HG02840 (cell line): ENCODE measurements around the gene KAT7.

Source experiments
- ATAC-seq: cut with Tn5 transposase; IDR thresholded peaks from one replicate; pipeline ENCODE4 v1.9.1; 2021; ENCODE audit warnings: mild to moderate bottlenecking, moderate library complexity, moderate number of reproducible peaks; ENCODE audit not compliant: unreplicated experiment, low FRiP score

Gene KAT7

DNA sequence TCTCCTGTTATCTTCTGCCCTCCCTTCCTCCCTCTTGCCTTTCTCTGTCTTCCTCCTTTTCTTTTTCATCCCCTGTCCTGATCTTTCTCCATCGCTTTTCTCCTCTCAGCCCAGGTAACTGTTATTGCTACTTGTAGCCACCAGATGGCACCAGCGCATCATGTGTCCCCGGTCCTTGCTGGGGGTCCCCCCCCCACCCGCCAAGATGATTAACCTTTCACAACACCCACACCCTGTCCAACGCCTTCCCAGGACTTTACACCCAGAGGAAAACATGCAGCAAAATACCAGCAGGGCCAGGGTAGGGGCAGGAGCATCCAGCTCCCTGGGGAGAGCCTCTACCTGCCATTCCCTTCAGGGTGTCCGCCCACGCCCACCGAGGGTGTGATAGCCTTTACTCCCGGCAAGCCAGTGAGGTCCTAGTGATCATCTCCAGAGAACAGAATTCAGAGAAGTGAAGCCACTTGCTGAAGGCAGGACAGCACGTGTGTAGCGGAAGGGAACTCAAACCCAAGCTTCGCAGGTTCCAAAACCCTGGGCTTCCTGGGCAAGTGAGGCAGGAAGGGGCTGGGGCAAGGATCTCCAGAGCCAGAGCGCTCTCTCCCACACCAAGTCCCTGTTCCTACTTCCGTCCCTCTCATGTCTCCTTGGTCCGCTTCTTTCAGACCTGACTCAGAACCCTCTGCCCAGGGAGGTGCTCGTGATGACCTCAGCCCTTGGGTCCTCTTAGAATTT, 72.8 kb downstream of the KAT7 start:
- no peak for ATAC-seq

DNA sequence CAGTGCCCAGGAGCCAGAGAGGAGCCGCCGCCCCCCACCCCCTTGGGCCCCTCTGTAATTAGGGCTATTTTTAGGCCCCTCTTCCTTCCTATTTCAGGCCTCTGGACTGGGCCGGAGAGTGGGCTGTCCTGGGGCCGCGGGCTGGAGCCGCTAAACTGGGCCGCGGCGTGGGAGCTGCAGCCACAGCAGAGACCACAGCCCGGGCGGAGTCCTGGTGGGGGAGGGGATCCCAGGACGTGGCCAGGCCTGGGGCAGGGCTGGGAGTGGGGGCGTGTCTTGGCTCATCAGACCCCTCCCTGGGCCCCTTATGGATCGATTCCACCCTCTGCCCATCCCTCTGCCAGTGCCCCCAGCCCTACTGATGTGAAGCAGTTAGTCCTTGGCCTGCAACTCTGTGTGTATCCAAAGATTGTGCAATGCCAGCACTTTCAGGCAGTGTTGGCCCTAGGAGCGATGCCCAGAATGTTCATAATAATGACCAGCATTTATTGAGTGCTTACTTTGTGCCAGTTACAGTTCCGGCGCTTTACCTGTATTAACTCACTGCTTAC, 74.4 kb downstream of the KAT7 start:
- ATAC-seq = no peak

DNA sequence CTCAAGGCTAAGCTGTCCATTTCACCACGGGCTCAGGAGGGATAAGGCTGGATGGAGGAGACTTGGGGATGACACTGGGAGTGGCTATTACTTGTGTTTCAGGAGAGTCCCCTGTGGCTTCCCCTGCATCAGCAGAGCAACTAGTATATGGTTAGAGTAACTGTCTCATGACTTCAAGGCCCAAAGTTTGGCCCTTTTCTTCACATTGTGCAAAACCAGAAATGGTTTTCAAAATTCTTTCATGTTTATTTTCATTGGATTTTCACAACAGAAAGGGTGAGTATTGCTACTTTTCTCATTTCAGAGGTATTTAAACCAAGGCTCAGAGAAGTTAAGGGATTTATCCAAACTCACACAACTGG, 77.5 kb downstream of the KAT7 start:
- no peak for ATAC-seq

DNA sequence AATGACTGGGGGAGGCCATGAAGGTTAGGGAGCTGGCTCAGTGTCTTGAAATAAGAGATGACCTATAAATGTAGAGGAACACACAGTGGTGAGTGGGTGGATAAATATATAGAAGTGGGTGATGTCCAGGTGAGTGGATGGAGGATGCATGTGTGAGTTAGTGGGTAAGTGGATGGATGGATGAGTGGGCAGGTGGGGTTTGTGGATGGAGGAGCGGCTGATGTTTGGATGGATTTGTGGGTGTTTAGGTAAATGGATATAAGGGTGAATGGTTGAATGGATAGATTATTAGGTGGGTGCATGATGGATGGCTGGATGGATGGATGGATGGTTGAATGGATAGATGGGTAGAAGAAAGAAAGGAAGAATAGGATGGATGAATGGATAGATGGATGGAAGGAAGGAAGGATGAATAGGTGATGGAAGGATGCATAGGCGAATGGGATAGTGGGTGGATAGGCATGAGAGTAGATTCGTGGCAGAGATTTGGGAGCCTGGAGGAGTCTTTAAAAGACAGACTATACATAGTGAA, 78.5 kb downstream of the KAT7 start:
- ATAC-seq = no peak

DNA sequence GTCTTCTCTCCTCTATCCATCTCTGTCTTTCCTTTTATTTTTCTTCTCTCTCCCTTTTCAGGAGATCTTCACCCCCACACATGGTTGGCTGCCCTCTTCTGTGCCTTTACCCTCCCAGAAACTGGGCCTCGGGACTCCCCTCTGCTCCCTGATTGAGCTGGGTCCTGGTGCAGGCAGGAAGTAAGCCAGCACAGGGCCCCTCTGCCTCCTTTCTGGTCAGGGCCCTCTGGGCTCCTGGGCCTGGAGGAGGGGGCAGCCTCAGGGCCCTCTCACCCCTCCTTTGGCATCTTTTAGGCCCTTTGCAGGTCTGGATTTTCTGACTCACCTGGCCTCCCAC, 80.5 kb downstream of the KAT7 start:
- no peak for ATAC-seq

DNA sequence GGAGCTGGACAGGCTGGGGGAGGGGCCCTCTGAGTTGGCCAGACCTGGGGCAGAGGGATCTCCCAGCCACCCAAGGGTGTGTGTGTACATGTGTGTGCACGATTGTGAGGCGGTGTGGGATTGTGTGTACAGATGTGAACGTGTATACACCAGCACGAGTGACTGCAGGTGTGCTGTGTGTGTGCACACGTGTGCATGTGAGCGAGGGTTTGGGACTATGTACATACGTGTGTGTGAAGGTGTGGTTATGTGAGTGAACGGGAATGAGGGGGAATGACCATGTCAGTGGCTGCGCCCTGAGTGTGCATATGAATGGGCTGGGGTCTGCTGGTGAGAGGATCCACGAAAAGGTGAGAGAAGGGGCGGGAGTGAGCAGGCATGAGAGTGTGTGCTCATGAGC, 81.8 kb downstream of the KAT7 start:
- no peak for ATAC-seq

DNA sequence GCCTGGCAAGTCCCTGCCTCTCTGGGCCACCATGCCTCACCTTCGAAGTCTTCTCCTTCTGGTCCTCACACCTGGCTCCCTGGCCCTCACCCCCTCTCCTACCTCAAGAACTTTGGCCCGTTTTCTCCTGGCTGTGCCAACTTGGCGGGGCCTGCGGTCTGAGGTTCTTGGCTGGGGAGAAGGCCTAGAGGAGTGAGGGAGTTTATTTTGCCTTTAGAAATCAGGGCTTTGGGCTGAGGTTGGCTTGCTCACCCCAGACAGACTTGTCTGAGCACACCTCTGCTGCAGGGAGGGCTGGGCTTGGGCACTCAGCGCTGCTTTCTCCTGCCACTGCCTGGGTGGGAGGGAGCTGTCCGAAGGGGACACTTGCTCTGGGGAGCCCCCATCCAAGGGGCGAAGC, 82.7 kb downstream of the KAT7 start:
- no peak for ATAC-seq

DNA sequence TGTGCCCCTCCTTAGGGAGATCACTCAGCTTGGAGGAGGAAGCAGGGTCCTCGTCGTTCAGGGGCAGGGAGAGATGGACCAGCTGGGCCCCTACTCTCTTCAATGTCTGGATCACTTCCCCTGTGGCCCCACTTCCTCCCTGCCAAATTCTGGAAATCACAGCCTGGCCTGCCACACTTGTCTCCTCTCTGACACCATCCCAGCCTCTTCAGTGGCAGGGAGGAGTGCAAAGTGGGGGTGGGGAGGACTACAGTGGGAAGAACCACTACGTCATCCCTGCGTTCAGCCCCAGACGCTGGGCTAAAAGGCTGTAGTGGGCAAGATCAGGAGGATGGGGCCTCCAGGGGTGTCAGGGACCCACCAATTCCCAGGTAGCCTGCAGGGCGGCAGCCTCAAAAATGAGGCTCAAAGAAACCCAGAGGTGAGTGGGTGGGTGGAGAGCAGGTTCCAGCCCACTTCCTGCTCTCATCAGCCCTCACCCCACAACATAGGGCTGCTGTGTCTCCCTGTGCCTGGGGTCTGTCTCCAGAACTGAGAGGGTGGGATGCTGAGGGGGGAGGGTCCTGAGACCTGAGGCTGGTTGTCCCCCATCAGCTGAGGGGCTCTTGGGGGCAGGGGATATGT, 84.4 kb downstream of the KAT7 start:
- no peak for ATAC-seq

DNA sequence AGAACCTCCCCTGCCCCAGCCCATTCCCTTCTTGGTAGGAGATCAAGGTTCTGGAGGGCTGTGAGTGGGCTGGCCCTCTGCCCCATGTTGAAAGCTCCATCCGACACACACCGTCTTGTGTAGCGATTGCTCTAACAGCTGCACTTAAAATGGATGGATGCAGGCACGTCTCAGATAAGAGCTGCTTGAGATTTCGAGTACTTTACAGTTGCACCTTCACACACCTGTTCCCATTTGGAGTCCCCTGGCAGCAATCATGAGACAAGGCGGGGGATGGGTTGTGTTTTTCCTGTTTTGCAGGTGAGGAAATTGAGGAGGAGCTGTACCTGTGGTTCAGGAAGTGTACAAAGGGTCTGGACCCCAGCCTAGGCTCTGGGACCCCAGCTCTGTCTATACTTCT, 85.0 kb downstream of the KAT7 start:
- no peak for ATAC-seq

DNA sequence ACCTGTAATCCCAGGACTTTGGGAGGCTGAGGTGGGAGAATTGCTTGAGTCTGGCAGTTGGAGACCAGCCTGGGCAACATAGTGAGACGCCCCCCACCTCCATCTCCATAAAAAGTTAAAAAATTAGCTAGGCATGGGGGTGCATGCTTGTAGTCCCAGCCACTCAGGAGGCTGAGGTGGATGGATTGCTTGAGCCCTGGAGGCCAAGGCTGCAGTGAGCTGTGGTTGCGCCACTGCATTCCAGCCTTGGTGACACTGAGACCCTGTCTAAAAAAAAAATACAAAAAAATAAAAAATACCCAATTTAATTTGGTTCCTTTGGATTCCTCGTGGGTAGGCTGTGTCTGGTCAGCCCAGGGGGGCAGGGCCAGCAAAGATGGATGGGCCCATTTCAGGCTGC, 85.4 kb downstream of the KAT7 start:
- no peak for ATAC-seq

DNA sequence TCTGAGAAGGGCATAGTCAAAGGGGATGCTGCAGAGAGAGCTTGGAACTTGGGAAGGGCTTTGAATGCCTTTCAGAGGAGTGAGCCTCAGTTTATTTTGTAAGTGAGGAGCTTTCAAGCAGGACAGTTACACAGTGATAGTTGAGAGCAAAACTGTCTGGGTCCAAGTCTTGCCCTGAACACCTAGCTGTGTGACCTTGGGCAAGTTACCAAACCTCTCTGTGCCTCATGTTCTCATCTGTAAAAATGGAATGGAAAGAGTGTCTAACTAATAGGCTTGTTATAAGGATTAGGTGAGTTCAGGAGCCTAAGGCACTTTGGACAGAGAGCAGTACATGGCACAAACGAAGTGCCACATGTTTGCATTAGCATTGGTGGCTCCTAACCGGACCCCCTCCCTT, 86.4 kb downstream of the KAT7 start:
- ATAC-seq = no peak

DNA sequence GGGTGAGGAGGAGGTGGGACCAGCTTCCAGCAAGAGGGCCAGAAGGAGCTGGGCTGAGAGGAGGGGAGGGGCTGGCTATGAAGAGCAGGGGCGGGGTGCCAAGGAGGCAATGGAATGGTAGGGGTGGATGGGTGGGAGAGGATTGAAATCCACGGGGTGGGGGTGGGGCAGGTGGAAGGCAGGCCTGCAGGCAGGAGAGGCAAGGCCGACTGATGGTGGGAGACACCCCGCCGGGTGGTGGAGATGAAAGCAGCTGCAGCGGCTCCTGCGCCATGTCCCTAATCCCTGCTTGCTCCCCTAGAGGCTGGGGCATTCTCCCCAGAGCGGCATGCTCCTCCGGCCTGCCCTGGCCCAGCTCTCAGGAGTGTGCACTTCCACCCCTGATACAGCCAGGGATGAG, 87.2 kb downstream of the KAT7 start:
- ATAC-seq = no peak

DNA sequence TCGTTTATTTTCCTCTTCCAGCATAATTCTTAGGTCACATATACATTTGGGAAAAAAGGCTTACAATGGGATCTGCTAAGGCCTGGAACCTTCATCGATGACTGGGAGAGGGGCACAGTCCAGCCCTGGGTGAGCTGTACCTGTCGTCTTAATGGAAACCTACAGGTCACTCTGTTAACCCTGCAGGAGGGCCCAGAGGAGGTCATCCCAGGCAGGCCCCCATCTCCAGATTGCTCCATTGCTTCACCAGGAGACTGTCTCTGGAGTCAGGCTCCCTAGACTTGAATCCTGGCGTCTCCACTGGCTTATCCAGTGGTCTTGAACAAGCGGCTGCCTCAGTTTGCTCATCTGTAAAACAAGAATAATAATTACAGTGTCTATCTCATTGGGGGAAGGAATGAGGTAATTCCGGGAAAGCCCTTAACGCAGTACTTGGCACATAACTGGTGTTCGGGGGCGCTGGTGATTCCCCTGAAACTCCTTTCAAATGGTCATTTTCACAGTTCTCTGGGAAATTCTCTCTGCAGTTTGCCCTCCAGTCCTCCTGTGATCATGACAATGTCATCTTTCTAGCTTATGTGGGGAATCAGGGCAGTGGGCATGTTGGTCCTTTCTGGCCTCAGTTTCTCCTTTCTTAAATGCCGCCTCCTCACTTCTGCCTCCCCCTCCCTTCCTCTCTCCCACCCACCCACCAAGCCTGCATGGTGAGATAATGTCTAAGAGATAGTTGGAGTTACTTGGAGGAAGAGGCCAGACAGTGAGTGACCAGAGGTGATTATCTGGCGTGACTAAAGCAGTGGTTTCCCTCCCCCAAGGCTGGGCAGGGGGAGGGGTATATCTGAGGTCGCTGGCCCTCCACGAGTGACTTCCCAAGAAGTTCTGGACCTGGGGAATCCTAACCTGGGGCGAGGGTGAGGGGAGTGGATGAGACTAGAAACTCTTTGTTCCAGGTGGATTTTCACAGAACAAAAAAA, 90.7 kb downstream of the KAT7 start:
- no peak for ATAC-seq

DNA sequence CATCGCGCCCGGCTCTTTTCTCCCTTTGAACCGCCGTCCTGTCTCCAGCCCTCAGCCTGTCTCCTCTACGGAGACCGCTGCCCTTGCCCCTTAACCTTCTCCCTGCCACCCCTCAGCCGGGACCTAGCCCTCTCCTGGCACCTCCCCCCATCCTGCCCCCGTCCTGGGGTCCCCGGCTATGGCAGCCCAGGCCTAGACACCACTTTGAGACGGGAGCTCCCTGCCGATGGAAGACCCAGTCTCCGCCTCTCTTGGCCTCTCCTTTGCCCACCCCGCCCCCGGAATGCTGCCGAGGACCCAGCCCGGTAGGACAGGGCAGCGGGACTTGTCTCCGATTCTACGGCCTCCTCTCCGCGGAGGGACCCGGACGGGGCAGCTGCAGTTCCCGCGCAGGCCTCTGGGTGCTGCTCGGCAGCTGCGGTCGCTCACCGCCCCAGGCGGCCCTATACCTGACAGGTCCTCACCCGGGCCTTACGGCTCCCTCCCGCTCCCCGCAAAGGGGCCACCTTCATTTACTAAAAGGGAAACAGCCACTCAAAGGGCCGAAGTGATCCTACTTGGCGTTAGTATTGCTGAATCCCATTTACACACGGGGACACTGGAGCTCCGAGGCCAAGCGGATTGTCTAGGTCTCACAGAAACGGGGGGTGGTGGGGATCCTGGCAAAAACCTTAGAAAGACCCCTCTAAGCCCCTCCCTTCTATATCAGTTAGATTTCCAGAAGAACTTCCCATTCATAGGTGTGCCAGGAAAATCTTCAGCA, 92.0 kb downstream of the KAT7 start:
- ATAC-seq = no peak

DNA sequence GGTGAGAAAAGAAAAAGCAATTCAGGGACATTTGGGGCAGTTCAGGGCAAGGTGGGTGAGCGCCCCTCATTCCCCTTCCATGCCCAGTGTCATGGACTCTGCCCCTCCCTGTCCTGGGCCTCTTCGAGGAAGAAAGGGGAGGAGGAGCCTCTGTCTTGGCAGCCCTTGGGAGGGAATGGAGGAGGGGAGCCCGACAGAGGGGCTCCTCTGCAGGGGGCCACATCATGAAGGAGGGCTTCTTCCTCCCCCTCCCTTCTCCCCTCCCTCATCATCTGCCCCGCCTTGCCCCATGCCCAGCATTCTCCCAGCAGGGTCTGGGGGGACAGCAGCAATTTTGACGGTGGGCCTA, 92.5 kb downstream of the KAT7 start:
- ATAC-seq = no peak

DNA sequence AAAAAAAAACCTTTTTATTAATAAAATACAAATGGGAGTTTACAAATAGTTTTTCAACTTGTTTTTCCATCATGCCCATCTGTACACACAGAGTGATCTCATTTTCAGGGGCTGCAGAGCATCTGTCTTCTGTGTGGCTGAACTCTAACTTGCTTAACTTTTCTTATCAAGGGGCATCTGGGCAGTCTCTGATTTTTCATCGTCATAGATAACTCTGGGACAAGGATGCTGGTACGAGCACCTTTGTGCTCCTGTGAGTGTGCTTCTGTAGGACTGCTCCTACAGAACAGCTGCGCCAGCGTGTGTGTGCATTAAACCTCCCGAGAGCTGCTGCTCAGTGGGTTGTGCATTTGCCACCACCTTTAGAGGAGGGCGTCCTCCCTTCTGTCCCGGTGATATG, 94.0 kb downstream of the KAT7 start:
- no peak for ATAC-seq
